HG03196 (cell line): Measurements from ENCODE around the gene CHST12.
A peak's percentile ranks its signal among the peaks of the same experiment; 100 is the strongest.
"Not testable (repeated sequence)": the region's sequence is repeated elsewhere in the genome, so short reads cannot be mapped to it uniquely, and the experiment has no call there.

Source experiments
- ATAC-seq: cut with Tn5 transposase; IDR thresholded peaks from one replicate; pipeline ENCODE4 v1.9.1; 2021; ENCODE audit not compliant: unreplicated experiment

Gene CHST12

GRCh38 chr7:2403718-2404648 is 572 bp downstream of the CHST12 start:
- ATAC-seq: peak; percentile 2

GRCh38 chr7:2404714-2405119 is 1.3 kb downstream of the CHST12 start:
- ATAC-seq: no peak

- no peak for ATAC-seq
Measured at GRCh38 chr7:2405201-2405600, 1.8 kb downstream of the CHST12 start.

- ATAC-seq: peak; percentile 37
Measured at GRCh38 chr7:2405601-2406345, 2.4 kb downstream of the CHST12 start.

GRCh38 chr7:2409745-2410414 is 6.5 kb downstream of the CHST12 start:
- ATAC-seq: no peak

GRCh38 chr7:2411049-2411448 is 7.6 kb downstream of the CHST12 start:
- ATAC-seq: no peak

- no peak for ATAC-seq
Measured at GRCh38 chr7:2411815-2412586, 8.6 kb downstream of the CHST12 start.

GRCh38 chr7:2412587-2413201 is 9.3 kb downstream of the CHST12 start:
- ATAC-seq: no peak

GRCh38 chr7:2416063-2416462 is 12.7 kb downstream of the CHST12 start:
- no peak for ATAC-seq

GRCh38 chr7:2416650-2417049 is 13.2 kb downstream of the CHST12 start:
- ATAC-seq: no peak

- not testable (repeated sequence) for ATAC-seq
Measured at GRCh38 chr7:2417178-2417577, 13.8 kb downstream of the CHST12 start.

GRCh38 chr7:2417981-2418481 is 14.6 kb downstream of the CHST12 start:
- ATAC-seq: no peak

GRCh38 chr7:2420216-2420933 is 17.0 kb downstream of the CHST12 start:
- ATAC-seq: no peak

GRCh38 chr7:2421943-2422310 is 18.5 kb downstream of the CHST12 start:
- ATAC-seq: no peak

- ATAC-seq: no peak
Measured at GRCh38 chr7:2425749-2426148, 22.3 kb downstream of the CHST12 start.

GRCh38 chr7:2431260-2431867 is 28.0 kb downstream of the CHST12 start:
- no peak for ATAC-seq

GRCh38 chr7:2432910-2433712 is 29.7 kb downstream of the CHST12 start:
- ATAC-seq: no peak
